A549 treated with Hydrocortisone at 1 μM for 4 hours (cell line): Measurements from ENCODE around the gene STAT4. TPM values are rescaled to one million over a fixed set of nuclear protein-coding genes. Genes with fewer than 3 reads are reported as not detected.

Experiments
- total RNA-seq: library from RNA; stranded (reverse); fragments of 200-300 nt; extraction: Qiagen RNA extraction; gene quantifications from 5 replicates; pipeline ENCODE4 v1.2.3, GENCODE V29; 2022

Gene STAT4
- 3.5 to 5.3 TPM (median 4.2 TPM) in 5 replicates for total RNA-seq

DNA sequence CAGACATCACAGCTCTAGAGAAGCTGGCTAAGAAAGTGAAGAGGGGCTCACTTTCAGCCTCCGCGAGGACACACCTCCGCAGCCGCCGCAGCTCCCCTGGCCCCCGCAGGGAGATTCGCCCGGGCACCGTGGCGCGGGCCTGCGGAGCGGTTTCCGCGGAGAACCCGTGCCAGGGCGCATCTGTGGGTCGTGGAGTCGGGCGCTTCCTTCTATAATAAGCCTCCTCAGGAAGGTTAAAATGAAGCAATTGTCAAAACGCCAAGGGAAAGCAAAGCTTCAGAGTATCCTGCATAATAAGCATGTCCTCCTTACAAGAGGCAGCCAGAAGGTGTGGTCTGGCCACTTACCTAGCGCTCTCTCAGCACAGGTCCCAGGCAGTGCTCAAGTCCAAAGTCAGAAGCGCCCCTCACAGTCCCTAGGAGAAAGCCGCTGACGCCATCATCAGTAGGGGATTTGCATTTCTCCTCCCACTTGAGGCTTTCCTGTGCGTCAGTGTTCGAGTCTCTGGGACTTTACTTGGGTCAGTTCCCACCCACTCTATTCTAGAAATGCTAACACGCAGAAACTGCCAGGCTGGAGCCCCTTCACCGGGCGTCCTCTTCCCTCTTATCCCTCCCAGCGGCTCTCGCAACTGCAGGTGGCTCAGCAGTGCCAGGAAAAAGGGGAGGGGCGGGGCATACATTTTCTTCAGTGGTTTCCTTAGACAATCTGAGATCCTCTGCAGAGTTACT is at the start of gene STAT4:
Gene STAT4, minus strand, starts transcription at position 395 of the 731 bp plus-strand sequence. CDS start 2,791 bp downstream, outside the sequence.

DNA sequence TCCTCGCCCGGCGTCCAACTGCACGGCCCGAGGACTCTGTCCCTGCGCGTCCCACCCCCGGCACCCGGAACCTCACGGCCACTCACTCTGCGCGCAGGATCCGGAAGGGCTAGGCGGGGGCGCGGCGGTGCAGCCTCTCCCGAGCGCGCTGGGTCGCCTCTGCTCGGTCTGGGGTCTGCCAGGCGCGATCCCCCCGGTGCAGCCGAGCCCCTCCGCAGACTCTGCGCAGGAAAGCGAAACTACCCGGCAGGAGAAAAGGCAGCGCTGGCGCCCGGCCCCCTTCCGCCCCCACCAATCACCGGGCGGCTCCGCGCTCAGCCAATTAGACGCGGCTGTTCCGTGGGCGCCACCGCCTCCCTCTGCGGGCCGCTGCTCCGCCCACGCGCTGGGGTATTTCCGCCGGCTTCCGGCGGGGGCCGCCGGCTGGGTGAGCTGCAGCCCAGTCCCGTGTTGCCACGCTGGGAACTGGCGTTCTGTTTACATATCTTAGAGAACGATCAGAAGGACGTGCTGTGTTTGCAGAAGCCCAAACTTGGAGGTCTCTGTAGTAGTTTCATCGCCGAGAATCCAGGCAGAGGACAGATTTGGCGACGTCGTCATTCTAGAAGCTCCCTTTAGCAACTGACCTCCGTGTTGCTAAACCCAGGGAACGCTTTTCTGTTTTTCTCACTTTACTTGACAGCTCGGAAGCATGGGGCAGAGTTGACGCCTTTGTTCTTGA is 136.7 kb downstream of the STAT4 start, which contains the start of gene STAT1:
Gene STAT1, minus strand, starts transcription at position 240 of the 721 bp plus-strand sequence. CDS start 4,168 bp downstream, outside the sequence.

Other genes starting within 250 kb of the STAT4 start
- 50.8 to 63.5 TPM (median 58.1 TPM) in 5 replicates for gene STAT1, start 136.8 kb downstream of the STAT4 start, total RNA-seq
- gene MYO1B, start 94.4 kb upstream of the STAT4 start, total RNA-seq: 42.1 to 65.9 TPM (median 45.4 TPM) in 5 replicates